H9 (cell line): Measurements from ENCODE around the gene HEG1. TPM values are rescaled to one million over a fixed set of nuclear protein-coding genes. Genes with fewer than 3 reads are reported as not detected.

Experiments used
- DNase-seq: peaks from one replicate; pipeline ENCODE4 v3.0.0-alpha.2; 2017
- H2AFZ ChIP-seq: one replicate; pipeline ENCODE4 v1.6.1; 2013; ENCODE audit warnings: mild to moderate bottlenecking, low read length, control low read depth, moderate library complexity
- H2AK5ac ChIP-seq: 2 replicates; pipeline ENCODE4 v1.6.1; 2013; ENCODE audit warnings: low read length, control low read depth, mixed read lengths; ENCODE audit not compliant: insufficient read length
- H2BK120ac ChIP-seq: one replicate; pipeline ENCODE4 v1.6.1; 2013; ENCODE audit warnings: low read depth, mild to moderate bottlenecking, low read length, control low read depth, inconsistent platforms; ENCODE audit not compliant: poor library complexity, severe bottlenecking
- H2BK12ac ChIP-seq: 2 replicates; pipeline ENCODE4 v1.6.1; 2013; ENCODE audit warnings: low read length, control low read depth, mixed read lengths, low read depth; ENCODE audit not compliant: insufficient read length
- H2BK15ac ChIP-seq: 2 replicates; pipeline ENCODE4 v1.6.1; 2013; ENCODE audit warnings: low read depth, low read length, control low read depth
- H2BK20ac ChIP-seq: one replicate; pipeline ENCODE4 v1.6.1; 2013; ENCODE audit warnings: low read depth, mild to moderate bottlenecking, low read length, control low read depth, inconsistent platforms; ENCODE audit not compliant: poor library complexity, severe bottlenecking
- H2BK5ac ChIP-seq: 2 replicates; pipeline ENCODE4 v1.6.1; 2013; ENCODE audit warnings: low read length, control low read depth, mixed read lengths; ENCODE audit not compliant: insufficient read length
- H3K14ac ChIP-seq: 2 replicates; pipeline ENCODE4 v1.6.1; 2013; ENCODE audit warnings: low read length, control low read depth; ENCODE audit not compliant: insufficient read depth
- H3K18ac ChIP-seq: 2 replicates; pipeline ENCODE4 v1.6.1; 2013; ENCODE audit warnings: low read depth, mild to moderate bottlenecking, mixed read lengths, low read length, control low read depth; ENCODE audit not compliant: insufficient read length
- H3K23ac ChIP-seq: 2 replicates; pipeline ENCODE4 v1.6.1; 2013; ENCODE audit warnings: low read length, control low read depth, mixed read lengths, low read depth; ENCODE audit not compliant: insufficient read length
- H3K23me2 ChIP-seq: 2 replicates; pipeline ENCODE4 v1.6.1; 2013; ENCODE audit warnings: low read depth, mild to moderate bottlenecking, mixed read lengths, low read length, control low read depth; ENCODE audit not compliant: insufficient read length, poor library complexity, severe bottlenecking
- H3K27ac ChIP-seq: 2 replicates; pipeline ENCODE4 v1.5.1; 2013; ENCODE audit warnings: low read length, control low read depth, mixed read lengths, low read depth; ENCODE audit not compliant: insufficient read length
- H3K27me3 ChIP-seq: 2 replicates; pipeline ENCODE4 v1.6.1; 2013; ENCODE audit warnings: low read length, control low read depth, inconsistent platforms; ENCODE audit not compliant: insufficient read depth
- H3K4ac ChIP-seq: 2 replicates; pipeline ENCODE4 v1.6.1; 2013; ENCODE audit warnings: low read depth, mild to moderate bottlenecking, control low read depth, inconsistent platforms, low read length, moderate library complexity
- H3K4me1 ChIP-seq: 2 replicates; pipeline ENCODE4 v1.6.1; 2013; ENCODE audit warnings: low read length, control low read depth, inconsistent platforms; ENCODE audit not compliant: insufficient read depth
- H3K4me2 ChIP-seq: 2 replicates; pipeline ENCODE4 v1.6.1; 2013; ENCODE audit warnings: low read length, control low read depth, mixed read lengths; ENCODE audit not compliant: insufficient read length, insufficient read depth
- H3K56ac ChIP-seq: 2 replicates; pipeline ENCODE4 v1.6.1; 2013; ENCODE audit warnings: low read depth, mild to moderate bottlenecking, mixed read lengths, low read length, control low read depth; ENCODE audit not compliant: insufficient read length
- H3K79me1 ChIP-seq: 2 replicates; pipeline ENCODE4 v1.6.1; 2013; ENCODE audit warnings: low read depth, mild to moderate bottlenecking, moderate library complexity, low read length, control low read depth, inconsistent platforms; ENCODE audit not compliant: insufficient read depth, poor library complexity, severe bottlenecking
- H3K79me2 ChIP-seq: 2 replicates; pipeline ENCODE4 v1.6.1; 2013; ENCODE audit warnings: low read length, control low read depth, inconsistent platforms; ENCODE audit not compliant: insufficient read depth
- H3K9ac ChIP-seq: 2 replicates; pipeline ENCODE4 v1.6.1; 2013; ENCODE audit warnings: low read length, control low read depth, mixed read lengths; ENCODE audit not compliant: insufficient read length; ENCODE audit errors: extremely low read depth
- H3K9me3 ChIP-seq: one replicate; pipeline ENCODE4 v1.6.1; 2013; ENCODE audit warnings: low read depth, low read length, inconsistent platforms; ENCODE audit not compliant: control insufficient read depth
- H3T11ph ChIP-seq: one replicate; pipeline ENCODE4 v1.6.1; 2013; ENCODE audit warnings: mild to moderate bottlenecking, low read length, control low read depth, inconsistent platforms
- H4K20me1 ChIP-seq: one replicate; pipeline ENCODE4 v1.6.1; 2013; ENCODE audit not compliant: control insufficient read depth, insufficient read length, insufficient read depth
- H4K5ac ChIP-seq: 2 replicates; pipeline ENCODE4 v1.6.1; 2013; ENCODE audit warnings: low read depth, mild to moderate bottlenecking, mixed read lengths, low read length, control low read depth; ENCODE audit not compliant: insufficient read length
- H4K8ac ChIP-seq: replicated peaks from 2 replicates; pipeline ENCODE4 v1.6.1; 2013; ENCODE audit warnings: low read length, control low read depth, mixed read lengths, low read depth; ENCODE audit not compliant: insufficient read length
- H4K91ac ChIP-seq: 2 replicates; pipeline ENCODE4 v1.6.1; 2013; ENCODE audit warnings: low read depth, mild to moderate bottlenecking, moderate library complexity, mixed read lengths, low read length, control low read depth; ENCODE audit not compliant: insufficient read length
- H3K27ac Mint-ChIP-seq, 3 experiments: 2 replicates in 2 of 3; 3 replicates in 1 of 3; pipeline ENCODE4 v1.8.0; 2020 to 2021; ENCODE audit warnings: mixed read lengths in 3 of 3, mild to moderate bottlenecking in 1 of 3, moderate library complexity in 1 of 3
- H3K27me3 Mint-ChIP-seq: 2 replicates; pipeline ENCODE4 v1.8.0; 2021; ENCODE audit warnings: low read depth, mild to moderate bottlenecking, moderate library complexity, mixed read lengths
- H3K36me3 Mint-ChIP-seq, 3 experiments: 2 replicates in 2 of 3; 3 replicates in 1 of 3; pipeline ENCODE4 v1.8.0; 2020 to 2021; ENCODE audit warnings: low read depth in 3 of 3, mixed read lengths in 3 of 3; ENCODE audit not compliant: insufficient read depth in 1 of 3
- H3K4me1 Mint-ChIP-seq, 2 experiments: 2 replicates each; pipeline ENCODE4 v1.8.0; 2020; ENCODE audit warnings: mixed read lengths in 2 of 2
- H3K4me3 Mint-ChIP-seq, 2 experiments: 2 replicates in 1 of 2; 3 replicates in 1 of 2; pipeline ENCODE4 v1.8.0; 2020 to 2021; ENCODE audit warnings: mild to moderate bottlenecking in 2 of 2, mixed read lengths in 2 of 2, moderate library complexity in 1 of 2
- H3K9me3 Mint-ChIP-seq, 2 experiments: 2 replicates in 1 of 2; 3 replicates in 1 of 2; pipeline ENCODE4 v1.8.0; 2020; ENCODE audit warnings: mild to moderate bottlenecking in 2 of 2, mixed read lengths in 2 of 2, moderate library complexity in 1 of 2
- WGBS: extraction: QIAGEN DNeasy Blood & Tissue Kit; methylation state at CpG from one replicate; pipeline ENCODE4 v1.1.7; 2013; ENCODE audit warnings: missing lambda C conversion rate, low lambda C conversion rate, mixed read lengths; ENCODE audit not compliant: insufficient read length; ENCODE audit errors: extremely low coverage; 5-methylcytosine and 5-hydroxymethylcytosine counted together
- total RNA-seq: library from RNA; stranded (reverse); gene quantifications from 2 replicates; pipeline ENCODE4 v1.2.1, GENCODE V29; 2021
- TF ChIP-seq, protein P1 (sequence below): fragments of 200-600 bp; sonication (generic); conservative IDR thresholded peaks from 3 replicates; pipeline ENCODE4 v1.8.0; 2021; ENCODE audit warnings: antibody characterized with exemption, mild to moderate bottlenecking

HEG1 gene
- total RNA-seq, 1 experiment from 2014 or later = 10.3 TPM

DNA sequence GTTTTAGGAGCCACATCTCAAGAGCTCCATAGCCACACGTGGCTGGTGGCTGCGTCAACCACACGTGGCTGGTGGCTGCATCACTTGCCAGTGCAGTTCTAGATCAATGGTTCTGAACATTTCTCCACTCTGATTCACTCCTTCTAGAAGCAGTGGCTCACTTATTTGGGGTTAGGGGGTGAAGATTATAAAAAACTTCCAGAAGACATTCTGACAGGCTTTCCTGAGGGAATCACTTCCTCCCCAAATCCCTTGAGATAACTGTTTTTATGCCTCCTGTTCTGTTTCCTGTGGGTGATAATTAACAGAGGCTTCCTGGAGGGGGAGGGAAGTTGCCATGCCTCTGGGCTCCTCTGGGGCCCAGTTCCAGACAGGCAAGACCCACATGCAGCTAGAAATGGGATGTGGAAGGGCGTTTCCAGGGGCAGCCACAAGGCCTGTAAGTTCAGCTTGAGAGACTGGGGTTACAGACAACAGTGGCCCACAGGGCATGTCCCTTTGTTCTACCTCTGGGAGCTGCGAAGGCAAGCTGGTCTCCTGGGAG, 23.6 kb downstream of the HEG1 start:
- Histone ChIP-seq H2BK15ac (no peak overlapping the region), H3K18ac (no peak overlapping the region), H3K23ac (no peak overlapping the region), H4K20me1 (no peaks in the 10 kb centered on the region), H3K9me3 (no peaks in the 10 kb centered on the region), H3K4ac (no peak overlapping the region), H4K91ac (no peak overlapping the region), H3K27ac (no peak overlapping the region), H2BK12ac (no peak overlapping the region), H3K14ac (no peak overlapping the region), H4K8ac (no peak overlapping the region), H3K9ac (no peak overlapping the region), H3K23me2 (no peaks in the 10 kb centered on the region), H3K4me1 (no peaks in the 10 kb centered on the region), H3K79me1 (no peaks in the 10 kb centered on the region), H4K5ac (no peak overlapping the region), H3K4me2 (no peak overlapping the region), H2BK20ac (no peak overlapping the region), H3K27me3 (no peaks in the 10 kb centered on the region), H2BK5ac (no peak overlapping the region), H2AK5ac (no peak overlapping the region), H3T11ph (no peak overlapping the region), H3K79me2 (no peaks in the 10 kb centered on the region), H2AFZ (no peak overlapping the region), H2BK120ac (no peak overlapping the region), H3K56ac (no peak overlapping the region)
- Mint-ChIP-seq H3K4me1 (peaks cover 7 to 8% of the 10 kb centered on the region in 2 experiments; a peak in 3 of 4 replicates), H3K27ac (peak overlapping the region in 1 of 3 experiments; percentile 94; a peak in 3 of 7 replicates), H3K9me3 (peaks cover 9 to 16% of the 10 kb centered on the region in 2 experiments), H3K36me3 (peaks cover 21 to 28% (median 24%) of the 10 kb centered on the region in 3 experiments), H3K27me3 (no peaks in the 10 kb centered on the region), H3K4me3 (no peak overlapping the region)
- WGBS = no CpG with 5 or more reads among the region's 5 CpGs
- DNase-seq = peak; percentile 49
- TF ChIP-seq, protein P1, sequence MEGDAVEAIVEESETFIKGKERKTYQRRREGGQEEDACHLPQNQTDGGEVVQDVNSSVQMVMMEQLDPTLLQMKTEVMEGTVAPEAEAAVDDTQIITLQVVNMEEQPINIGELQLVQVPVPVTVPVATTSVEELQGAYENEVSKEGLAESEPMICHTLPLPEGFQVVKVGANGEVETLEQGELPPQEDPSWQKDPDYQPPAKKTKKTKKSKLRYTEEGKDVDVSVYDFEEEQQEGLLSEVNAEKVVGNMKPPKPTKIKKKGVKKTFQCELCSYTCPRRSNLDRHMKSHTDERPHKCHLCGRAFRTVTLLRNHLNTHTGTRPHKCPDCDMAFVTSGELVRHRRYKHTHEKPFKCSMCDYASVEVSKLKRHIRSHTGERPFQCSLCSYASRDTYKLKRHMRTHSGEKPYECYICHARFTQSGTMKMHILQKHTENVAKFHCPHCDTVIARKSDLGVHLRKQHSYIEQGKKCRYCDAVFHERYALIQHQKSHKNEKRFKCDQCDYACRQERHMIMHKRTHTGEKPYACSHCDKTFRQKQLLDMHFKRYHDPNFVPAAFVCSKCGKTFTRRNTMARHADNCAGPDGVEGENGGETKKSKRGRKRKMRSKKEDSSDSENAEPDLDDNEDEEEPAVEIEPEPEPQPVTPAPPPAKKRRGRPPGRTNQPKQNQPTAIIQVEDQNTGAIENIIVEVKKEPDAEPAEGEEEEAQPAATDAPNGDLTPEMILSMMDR = peak; percentile 20; the same call in 1 of the 3 replicates
